SK-N-SH (cell line): Measurements from ENCODE around the gene CDH26. TPM values are rescaled to one million over a fixed set of nuclear protein-coding genes. Genes with fewer than 3 reads are reported as not detected.

Experiments
- CTCF ChIA-PET: fragments of 300-600, 350-600 bp; formaldehyde crosslinking; extraction: SDS; loops from one replicate; lab custom pipeline; 2021; lab: Yijun Ruan, JAX
- POLR2A ChIA-PET: fragments of 350-600 bp; sonication (Branson Sonifier 250); formaldehyde crosslinking; extraction: SDS; loops from one replicate; lab custom pipeline; 2020; ENCODE audit warnings: antibody characterized with exemption, inconsistent platforms; lab: Yijun Ruan, JAX
- DNase-seq: peaks from one replicate; pipeline ENCODE4 v3.0.0; 2012
- H2AFZ ChIP-seq: fragments of 200-600 bp; sonication (generic); 2 replicates; pipeline ENCODE4 v1.8.1; 2016; ENCODE audit warnings: antibody characterized with exemption, mild to moderate bottlenecking, low read depth
- H3F3A ChIP-seq: fragments of 200-600 bp; sonication (generic); replicated peaks from 2 replicates; pipeline ENCODE3; 2016; ENCODE audit warnings: antibody characterized with exemption, mild to moderate bottlenecking; ENCODE audit not compliant: insufficient read depth
- H3K27ac ChIP-seq, 2 experiments: fragments of 200-500 bp in 1 of 2; fragments of 200-600 bp in 1 of 2; sonication (Bioruptor generic) in 1 of 2; sonication (generic), shearing (Covaris generic) in 1 of 2; 2 replicates each; pipeline versions ENCODE4 v1.5.1 to v1.6.1; 2014 to 2016; ENCODE audit warnings: low read depth in 2 of 2, inconsistent platforms in 1 of 2, low read length in 1 of 2, mild to moderate bottlenecking in 1 of 2, mixed read lengths in 1 of 2
- H3K27me3 ChIP-seq: fragments of 200-600 bp; sonication (generic), shearing (Covaris generic); 2 replicates; pipeline ENCODE4 v1.6.1; 2016; ENCODE audit warnings: mixed run types; ENCODE audit not compliant: insufficient read depth
- H3K36me3 ChIP-seq, 2 experiments: fragments of 200-500 bp in 1 of 2; fragments of 200-600 bp in 1 of 2; sonication (Bioruptor generic) in 1 of 2; sonication (generic) in 1 of 2; replicated peaks in 1 of 2; 2 replicates each; pipeline versions ENCODE3 to v1.5.1; 2014 to 2016; ENCODE audit warnings: low read length in 1 of 2, mild to moderate bottlenecking in 1 of 2; ENCODE audit not compliant: insufficient read depth in 2 of 2, control insufficient read depth in 1 of 2
- H3K4me1 ChIP-seq, 2 experiments: fragments of 200-500 bp in 1 of 2; fragments of 200-600 bp in 1 of 2; sonication (Bioruptor generic) in 1 of 2; sonication (generic), shearing (Covaris generic) in 1 of 2; 2 replicates each; pipeline versions ENCODE4 v1.5.1 to v1.6.1; 2014 to 2016; ENCODE audit warnings: low read depth in 1 of 2, low read length in 1 of 2, mixed run types in 1 of 2; ENCODE audit not compliant: insufficient read depth in 2 of 2, control insufficient read depth in 1 of 2
- H3K4me2 ChIP-seq: fragments of 200-600 bp; sonication (generic), shearing (Covaris generic); 2 replicates; pipeline ENCODE4 v1.6.1; 2017; ENCODE audit warnings: mixed run types
- H3K4me3 ChIP-seq, 2 experiments: fragments of 200-500 bp in 1 of 2; fragments of 200-600 bp in 1 of 2; sonication (Bioruptor generic) in 1 of 2; sonication (generic), shearing (Covaris generic) in 1 of 2; 2 replicates each; pipeline versions ENCODE4 v1.5.1 to v1.8.1; 2014 to 2016; ENCODE audit warnings: low read depth in 2 of 2, inconsistent platforms in 1 of 2, low read length in 1 of 2, mild to moderate bottlenecking in 1 of 2, mixed read lengths in 1 of 2, moderate library complexity in 1 of 2
- H3K79me2 ChIP-seq: fragments of 200-600 bp; sonication (generic); 2 replicates; pipeline ENCODE4 v1.8.1; 2017; ENCODE audit warnings: mild to moderate bottlenecking; ENCODE audit not compliant: insufficient read depth
- H3K9ac ChIP-seq: fragments of 200-600 bp; sonication (generic); 2 replicates; pipeline ENCODE4 v1.6.1; 2017; ENCODE audit warnings: mixed run types
- H3K9me2 ChIP-seq: fragments of 200-600 bp; sonication (generic); 2 replicates; pipeline ENCODE4 v1.6.1; 2017; ENCODE audit warnings: mixed run types
- H3K9me3 ChIP-seq: fragments of 200-600 bp; sonication (generic); 2 replicates; pipeline ENCODE4 v1.6.1; 2017; ENCODE audit warnings: mixed run types, mild to moderate bottlenecking, moderate library complexity
- H4K20me1 ChIP-seq: fragments of 200-600 bp; sonication (generic); 2 replicates; pipeline ENCODE4 v1.6.1; 2017; ENCODE audit warnings: mild to moderate bottlenecking, mixed run types; ENCODE audit not compliant: insufficient read depth
- ELF1 ChIP-seq: IDR thresholded peaks from 2 replicates; pipeline ENCODE4 v1.4.0; 2012
- EP300 ChIP-seq, 2 experiments: IDR thresholded peaks; 2 replicates each; pipeline versions ENCODE4 v1.4.0 to v1.6.1; 2012; ENCODE audit warnings: borderline replicate concordance in 1 of 2, low read depth in 1 of 2, low read length in 1 of 2
- FOSL2 ChIP-seq: IDR thresholded peaks from 2 replicates; pipeline ENCODE4 v1.4.0; 2012; ENCODE audit warnings: low read depth, mild to moderate bottlenecking, moderate library complexity, borderline replicate concordance
- JUND ChIP-seq: IDR thresholded peaks from 2 replicates; pipeline ENCODE4 v1.4.0; 2012
- MXI1 ChIP-seq: IDR thresholded peaks from 2 replicates; pipeline ENCODE4 v1.6.1; 2012; ENCODE audit warnings: mild to moderate bottlenecking, low read depth, low read length, improper control_type of control experiment
- NRF1 ChIP-seq: IDR thresholded peaks from 2 replicates; pipeline ENCODE4 v1.6.1; 2012; ENCODE audit warnings: low read depth, mild to moderate bottlenecking, low read length
- RCOR1 ChIP-seq: fragments of 150-350 bp; IDR thresholded peaks from 2 replicates; pipeline ENCODE4 v1.6.1; 2017; ENCODE audit warnings: antibody characterized with exemption, low read length
- SMC3 ChIP-seq: IDR thresholded peaks from 2 replicates; pipeline ENCODE4 v1.6.1; 2012; ENCODE audit warnings: low read depth, low read length, improper control_type of control experiment
- WGBS: methylation state at CpG from one replicate; pipeline ENCODE4 v1.1.6; 2017; ENCODE audit warnings: low lambda C conversion rate; 5-methylcytosine and 5-hydroxymethylcytosine counted together
- polyA plus RNA-seq, 3 experiments: library from polyadenylated mRNA; depleted of rRNA; stranded (reverse); fragments of >200 nt; gene quantifications; 2 replicates each; pipeline ENCODE4 v1.2.3, GENCODE V29; 2012
- TF ChIP-seq, protein P1 (sequence below): IDR thresholded peaks from 2 replicates; pipeline ENCODE4; 2012
- TF ChIP-seq, protein P2 (sequence below): IDR thresholded peaks from 2 replicates; pipeline ENCODE4 v1.4.0; 2012; ENCODE audit warnings: low read depth, borderline replicate concordance
- TF ChIP-seq, protein P3 (sequence below): IDR thresholded peaks from 2 replicates; pipeline ENCODE4 v1.4.0; 2012; ENCODE audit warnings: low read depth, borderline replicate concordance
- TF ChIP-seq, protein P4 (sequence below): IDR thresholded peaks from 2 replicates; pipeline ENCODE4 v1.6.1; 2012; ENCODE audit warnings: mild to moderate bottlenecking, low read depth, low read length, moderate library complexity

The CDH26 gene
- polyA plus RNA-seq, 1 of the 3 experiments (the other 2 are of a cell fraction) = 0.13 TPM

DNA sequence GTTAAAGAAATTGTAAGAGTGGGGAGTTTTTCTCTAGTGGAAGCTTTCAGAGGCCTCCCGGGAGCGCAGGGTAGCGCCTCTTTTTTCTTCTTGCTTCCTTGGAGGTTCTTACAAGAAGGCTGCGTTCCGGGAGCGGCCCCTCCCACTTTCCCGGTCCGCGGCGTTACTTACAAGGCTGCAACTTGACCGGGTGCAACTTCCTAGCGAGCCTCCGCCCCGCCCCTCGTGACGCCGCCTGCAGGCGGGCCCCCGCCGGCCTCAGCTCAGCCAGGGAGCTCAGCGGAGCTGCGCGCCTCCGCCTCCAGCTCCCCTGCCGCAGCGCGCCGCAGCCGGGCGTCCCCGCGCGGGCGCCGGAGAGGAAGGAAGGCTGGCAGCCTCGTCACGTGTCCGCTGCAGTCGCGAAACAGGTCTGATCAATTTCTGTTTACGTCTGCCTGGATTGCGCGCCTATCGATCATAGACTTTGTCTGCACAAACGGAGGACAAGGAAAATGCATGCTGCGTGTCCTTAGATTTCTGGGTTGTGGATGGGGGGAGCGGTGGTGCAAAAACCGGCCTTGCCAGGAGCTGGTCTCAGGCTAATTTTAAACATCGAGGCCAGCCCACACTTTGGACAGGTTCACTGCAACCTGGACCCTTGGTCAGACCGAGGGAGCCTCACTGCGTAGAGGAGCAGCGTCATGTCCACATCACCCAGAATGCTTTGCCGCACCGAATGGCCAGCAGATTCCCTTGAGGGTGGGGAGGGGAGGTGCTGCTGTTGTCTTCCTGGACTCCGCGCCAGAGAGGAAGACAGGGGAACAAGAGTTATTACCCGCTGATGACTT is 17.9 kb upstream of the CDH26 start, which contains the start of the genes FAM217B and PPP1R3D (continued):
- TF ChIP-seq, protein P1, sequence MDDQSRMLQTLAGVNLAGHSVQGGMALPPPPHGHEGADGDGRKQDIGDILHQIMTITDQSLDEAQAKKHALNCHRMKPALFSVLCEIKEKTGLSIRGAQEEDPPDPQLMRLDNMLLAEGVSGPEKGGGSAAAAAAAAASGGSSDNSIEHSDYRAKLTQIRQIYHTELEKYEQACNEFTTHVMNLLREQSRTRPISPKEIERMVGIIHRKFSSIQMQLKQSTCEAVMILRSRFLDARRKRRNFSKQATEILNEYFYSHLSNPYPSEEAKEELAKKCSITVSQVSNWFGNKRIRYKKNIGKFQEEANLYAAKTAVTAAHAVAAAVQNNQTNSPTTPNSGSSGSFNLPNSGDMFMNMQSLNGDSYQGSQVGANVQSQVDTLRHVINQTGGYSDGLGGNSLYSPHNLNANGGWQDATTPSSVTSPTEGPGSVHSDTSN = peak; percentile 50
- no peak for TF ChIP-seq JUND

DNA sequence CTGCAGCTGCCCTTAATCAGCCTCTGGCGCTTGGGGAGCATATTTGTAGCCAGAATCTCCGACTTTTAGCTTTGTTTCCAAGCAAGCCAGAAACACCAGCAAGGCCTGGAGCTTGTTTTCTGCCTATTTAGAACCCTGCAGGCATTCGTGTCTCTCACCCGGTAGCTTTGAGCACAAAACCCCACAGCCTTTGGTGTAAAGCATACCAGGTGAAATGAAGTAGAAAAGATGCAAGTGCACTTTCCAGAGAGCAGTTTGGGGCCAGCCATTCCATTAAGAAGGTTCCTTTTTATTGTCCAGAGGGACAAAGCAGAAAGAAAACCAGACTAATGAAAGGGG is 17.3 kb upstream of the CDH26 start:
- TF ChIP-seq, protein P2, sequence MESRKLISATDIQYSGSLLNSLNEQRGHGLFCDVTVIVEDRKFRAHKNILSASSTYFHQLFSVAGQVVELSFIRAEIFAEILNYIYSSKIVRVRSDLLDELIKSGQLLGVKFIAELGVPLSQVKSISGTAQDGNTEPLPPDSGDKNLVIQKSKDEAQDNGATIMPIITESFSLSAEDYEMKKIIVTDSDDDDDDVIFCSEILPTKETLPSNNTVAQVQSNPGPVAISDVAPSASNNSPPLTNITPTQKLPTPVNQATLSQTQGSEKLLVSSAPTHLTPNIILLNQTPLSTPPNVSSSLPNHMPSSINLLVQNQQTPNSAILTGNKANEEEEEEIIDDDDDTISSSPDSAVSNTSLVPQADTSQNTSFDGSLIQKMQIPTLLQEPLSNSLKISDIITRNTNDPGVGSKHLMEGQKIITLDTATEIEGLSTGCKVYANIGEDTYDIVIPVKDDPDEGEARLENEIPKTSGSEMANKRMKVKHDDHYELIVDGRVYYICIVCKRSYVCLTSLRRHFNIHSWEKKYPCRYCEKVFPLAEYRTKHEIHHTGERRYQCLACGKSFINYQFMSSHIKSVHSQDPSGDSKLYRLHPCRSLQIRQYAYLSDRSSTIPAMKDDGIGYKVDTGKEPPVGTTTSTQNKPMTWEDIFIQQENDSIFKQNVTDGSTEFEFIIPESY = no peak
- TF ChIP-seq, protein P3, sequence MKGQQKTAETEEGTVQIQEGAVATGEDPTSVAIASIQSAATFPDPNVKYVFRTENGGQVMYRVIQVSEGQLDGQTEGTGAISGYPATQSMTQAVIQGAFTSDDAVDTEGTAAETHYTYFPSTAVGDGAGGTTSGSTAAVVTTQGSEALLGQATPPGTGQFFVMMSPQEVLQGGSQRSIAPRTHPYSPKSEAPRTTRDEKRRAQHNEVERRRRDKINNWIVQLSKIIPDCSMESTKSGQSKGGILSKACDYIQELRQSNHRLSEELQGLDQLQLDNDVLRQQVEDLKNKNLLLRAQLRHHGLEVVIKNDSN = no peak
- TF ChIP-seq RCOR1 = 0 out of 2 replicates have a peak, but pooled peaks have one; percentile 1
- H3K36me3 ChIP-seq = peaks cover 22 to 41% of the 10 kb centered on the region in 2 experiments
- peaks cover 10% of the 10 kb centered on the region for H3F3A ChIP-seq
- no peaks in the 10 kb centered on the region for H3K9me3 ChIP-seq
- ChIA-PET POLR2A (interaction anchor here (0.9 kb wide), 1 partner anchor 8 kb away, joined by 4 read pairs; no protein-coding TSS in a partner anchor), CTCF (interaction anchor here (0.6 to 9.8 kb wide), 5 partner anchors 11 to 370 kb away, joined by 3 to 95 read pairs (median 3); no protein-coding TSS in a partner anchor)
- peak overlapping the region; percentile 88 for H3K4me2 ChIP-seq
- H3K4me1 ChIP-seq = peaks cover 8 to 19% of the 10 kb centered on the region in 2 experiments; a peak in 3 of 4 replicates
- DNase-seq = no peak
- peak overlapping the region; percentile 78 to 98 for H3K27ac ChIP-seq
- no peaks in the 10 kb centered on the region for H3K9me2 ChIP-seq
- H4K20me1 ChIP-seq = no peaks in the 10 kb centered on the region
- peak overlapping the region; percentile 71 for H3K9ac ChIP-seq
- H3K79me2 ChIP-seq = peaks cover 37% of the 10 kb centered on the region
- peak overlapping the region; percentile 77 to 89 for H3K4me3 ChIP-seq
- no peaks in the 10 kb centered on the region for H3K27me3 ChIP-seq
- 5% methylated on average over 4 of the region's 4 CpGs for WGBS
- H2AFZ ChIP-seq = peak overlapping the region; percentile 89; the same call in 1 of the 2 replicates

DNA sequence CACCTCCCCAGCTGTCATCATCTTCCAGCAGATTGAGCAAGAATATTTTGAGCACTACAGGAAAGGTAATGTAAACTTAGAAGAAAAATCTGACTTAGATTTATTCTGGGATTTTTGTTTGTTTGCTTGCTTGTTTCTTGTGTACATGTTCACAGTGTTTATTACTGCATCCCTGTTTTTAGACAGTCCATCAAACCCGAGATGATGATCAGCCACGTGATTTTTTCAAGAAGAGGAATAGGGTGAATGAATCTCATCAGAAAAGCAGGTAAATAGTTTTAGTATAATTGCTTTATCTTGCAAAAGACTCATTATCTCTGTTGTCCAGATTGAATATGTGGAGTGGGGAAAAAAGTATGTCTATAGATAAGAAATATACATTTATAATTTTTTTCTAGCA is 16.0 kb upstream of the CDH26 start:
- Histone ChIP-seq H3F3A (peaks cover 10% of the 10 kb centered on the region), H2AFZ (no peak overlapping the region), H3K4me3 (no peak overlapping the region), H3K79me2 (peaks cover 37% of the 10 kb centered on the region), H3K9ac (no peak overlapping the region), H3K36me3 (peaks cover 27 to 40% of the 10 kb centered on the region in 2 experiments), H3K9me2 (no peaks in the 10 kb centered on the region), H4K20me1 (no peaks in the 10 kb centered on the region), H3K27me3 (no peaks in the 10 kb centered on the region), H3K4me2 (no peak overlapping the region), H3K9me3 (no peaks in the 10 kb centered on the region), H3K27ac (no peak overlapping the region), H3K4me1 (peaks cover 8 to 19% of the 10 kb centered on the region in 2 experiments; a peak in 3 of 4 replicates)
- TF ChIP-seq FOSL2 = no peak
- TF ChIP-seq, protein P2 = no peak
- TF ChIP-seq NRF1 = no peak
- TF ChIP-seq SMC3 = no peak
- TF ChIP-seq EP300 (IDR thresholded peaks at IDR 0.05; ENCODE audit: borderline replicate concordance in 1 of 2, low read depth in 1 of 2, low read length in 1 of 2) = no peak
- TF ChIP-seq MXI1 = no peak
- TF ChIP-seq, protein P4, sequence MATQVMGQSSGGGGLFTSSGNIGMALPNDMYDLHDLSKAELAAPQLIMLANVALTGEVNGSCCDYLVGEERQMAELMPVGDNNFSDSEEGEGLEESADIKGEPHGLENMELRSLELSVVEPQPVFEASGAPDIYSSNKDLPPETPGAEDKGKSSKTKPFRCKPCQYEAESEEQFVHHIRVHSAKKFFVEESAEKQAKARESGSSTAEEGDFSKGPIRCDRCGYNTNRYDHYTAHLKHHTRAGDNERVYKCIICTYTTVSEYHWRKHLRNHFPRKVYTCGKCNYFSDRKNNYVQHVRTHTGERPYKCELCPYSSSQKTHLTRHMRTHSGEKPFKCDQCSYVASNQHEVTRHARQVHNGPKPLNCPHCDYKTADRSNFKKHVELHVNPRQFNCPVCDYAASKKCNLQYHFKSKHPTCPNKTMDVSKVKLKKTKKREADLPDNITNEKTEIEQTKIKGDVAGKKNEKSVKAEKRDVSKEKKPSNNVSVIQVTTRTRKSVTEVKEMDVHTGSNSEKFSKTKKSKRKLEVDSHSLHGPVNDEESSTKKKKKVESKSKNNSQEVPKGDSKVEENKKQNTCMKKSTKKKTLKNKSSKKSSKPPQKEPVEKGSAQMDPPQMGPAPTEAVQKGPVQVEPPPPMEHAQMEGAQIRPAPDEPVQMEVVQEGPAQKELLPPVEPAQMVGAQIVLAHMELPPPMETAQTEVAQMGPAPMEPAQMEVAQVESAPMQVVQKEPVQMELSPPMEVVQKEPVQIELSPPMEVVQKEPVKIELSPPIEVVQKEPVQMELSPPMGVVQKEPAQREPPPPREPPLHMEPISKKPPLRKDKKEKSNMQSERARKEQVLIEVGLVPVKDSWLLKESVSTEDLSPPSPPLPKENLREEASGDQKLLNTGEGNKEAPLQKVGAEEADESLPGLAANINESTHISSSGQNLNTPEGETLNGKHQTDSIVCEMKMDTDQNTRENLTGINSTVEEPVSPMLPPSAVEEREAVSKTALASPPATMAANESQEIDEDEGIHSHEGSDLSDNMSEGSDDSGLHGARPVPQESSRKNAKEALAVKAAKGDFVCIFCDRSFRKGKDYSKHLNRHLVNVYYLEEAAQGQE = no peak
- no peak for TF ChIP-seq ELF1
- ChIA-PET POLR2A (no interaction called here), CTCF (interaction anchor here (9.8 kb wide), 1 partner anchor 9 kb away, joined by 95 read pairs; no protein-coding TSS in a partner anchor)
- WGBS = 76% methylated on average over 2 of the region's 2 CpGs
- DNase-seq = no peak
